Measurements from ENCODE around the gene GIT1.

The GIT1 gene

DNA sequence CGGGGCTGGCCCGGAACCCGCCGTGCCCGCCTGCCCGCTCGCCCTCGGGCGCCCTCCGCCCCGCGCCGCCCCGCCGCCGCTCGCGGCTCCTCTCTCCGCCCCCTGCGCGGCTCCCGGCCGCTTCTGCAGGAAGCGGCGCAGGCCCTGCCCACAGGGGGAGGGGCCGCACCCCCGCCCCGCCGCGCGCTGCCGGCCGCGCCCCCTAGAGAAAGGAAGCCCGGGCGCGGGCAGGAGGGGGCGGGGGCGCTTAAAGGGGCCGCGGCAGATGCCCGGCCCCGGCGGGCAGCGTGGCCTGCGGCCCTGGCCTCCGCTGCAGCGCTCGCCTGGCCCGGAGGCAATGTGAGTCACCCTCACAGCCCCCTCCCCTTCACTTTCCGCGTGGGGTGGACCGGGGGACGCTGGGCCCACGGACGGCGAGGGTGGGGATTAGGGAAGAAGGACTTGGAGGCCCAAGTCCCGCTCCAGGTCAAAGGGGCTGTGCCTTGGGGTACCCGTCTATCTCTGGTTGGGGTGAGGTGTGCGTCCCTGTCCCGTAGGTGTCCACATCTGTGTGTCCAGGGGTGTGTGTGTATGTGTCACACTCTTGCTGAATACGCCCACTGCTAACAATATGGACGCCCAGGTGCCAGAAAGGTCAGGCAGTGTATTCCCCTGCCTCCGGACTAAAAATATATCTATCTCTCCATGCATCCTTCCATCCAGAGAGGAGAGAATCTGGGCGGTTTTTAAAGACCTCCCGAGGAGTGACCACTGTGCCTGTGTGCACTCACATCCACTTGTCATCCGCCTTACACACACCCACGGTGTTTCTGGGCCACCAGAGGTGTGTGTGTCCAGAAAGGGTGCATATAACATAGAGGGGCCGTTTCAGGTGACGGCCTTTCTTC, at the start of gene GIT1:
TSS of gene GIT1 (minus strand) at position 125 of the 887 bp plus-strand sequence. CDS start 270 bp downstream, outside the sequence.
- H3K27ac ChIP-seq (ENCODE audit: low read depth, low read length) = no peak within 1 kb of the TSS
- H3K27me3 ChIP-seq (ENCODE audit: control insufficient read depth, insufficient read depth, low read length) = peaks cover 13% of the 10 kb centered on the region; the same call in 1 of the 2 replicates
- peaks cover 48% of the 10 kb centered on the region for H3K4me1 ChIP-seq (ENCODE audit: control insufficient read depth, insufficient read depth, low read length)
- peak within 1 kb of the TSS; percentile 59 for H3K9ac ChIP-seq (ENCODE audit: low read length)
- no peaks in the 10 kb centered on the region for H3K9me3 ChIP-seq (ENCODE audit: control insufficient read depth, insufficient read depth, low read depth, low read length)
- H3K4me3 ChIP-seq (ENCODE audit: low read depth, low read length) = peak within 1 kb of the TSS; percentile 94
- H3K36me3 ChIP-seq (ENCODE audit: control insufficient read depth, insufficient read depth, low read length) = no peaks in the 10 kb centered on the region

- Histone ChIP-seq H3K4me3 (ENCODE audit: low read depth, low read length) (no peak overlapping the region), H3K27me3 (ENCODE audit: control insufficient read depth, insufficient read depth, low read length) (no peaks in the 10 kb centered on the region), H3K27ac (ENCODE audit: low read depth, low read length) (no peak overlapping the region), H3K4me1 (ENCODE audit: control insufficient read depth, insufficient read depth, low read length) (peaks cover under 1% of the 10 kb centered on the region; the same call in 1 of the 2 replicates), H3K9ac (ENCODE audit: low read length) (no peak overlapping the region), H3K36me3 (ENCODE audit: control insufficient read depth, insufficient read depth, low read length) (peaks cover 23% of the 10 kb centered on the region), H3K9me3 (ENCODE audit: control insufficient read depth, insufficient read depth, low read depth, low read length) (no peaks in the 10 kb centered on the region)
Observed at GRCh38 chr17:29633886-29634285, 44.4 kb upstream of the GIT1 start.

DNA sequence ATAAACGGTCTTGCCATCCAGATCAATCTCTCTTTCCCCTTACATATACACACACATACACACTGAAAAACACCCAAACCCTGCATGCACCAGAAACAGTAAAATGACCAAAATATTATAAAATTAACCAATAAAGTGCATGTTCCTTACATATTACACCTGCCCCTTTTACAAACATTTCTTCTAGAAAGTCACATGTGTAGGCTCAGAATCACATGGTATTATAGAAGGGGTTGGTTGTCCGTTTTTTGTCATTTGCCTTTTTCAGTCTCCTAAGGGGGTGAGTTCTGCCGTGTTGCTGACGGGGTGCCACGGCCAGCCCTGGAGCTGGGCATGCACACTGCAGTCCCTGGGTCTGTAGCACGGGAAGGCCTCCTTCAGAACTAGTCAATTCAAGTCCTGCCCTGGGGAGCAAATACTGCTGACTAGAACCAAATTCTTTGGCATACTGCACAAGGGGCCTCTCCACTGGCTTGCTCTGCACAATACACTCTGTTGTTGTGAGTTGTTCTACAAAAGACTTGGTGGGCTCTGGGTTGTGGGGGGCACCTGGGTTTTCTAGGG, 41.3 kb upstream of the GIT1 start:
- H3K4me3 ChIP-seq (ENCODE audit: low read depth, low read length) = no peak overlapping the region
- no peaks in the 10 kb centered on the region for H3K4me1 ChIP-seq (ENCODE audit: control insufficient read depth, insufficient read depth, low read length)
- no peak overlapping the region for H3K9ac ChIP-seq (ENCODE audit: low read length)
- H3K27ac ChIP-seq (ENCODE audit: low read depth, low read length) = no peak overlapping the region
- H3K27me3 ChIP-seq (ENCODE audit: control insufficient read depth, insufficient read depth, low read length) = no peaks in the 10 kb centered on the region
- H3K36me3 ChIP-seq (ENCODE audit: control insufficient read depth, insufficient read depth, low read length) = peaks cover 19% of the 10 kb centered on the region
- H3K9me3 ChIP-seq (ENCODE audit: control insufficient read depth, insufficient read depth, low read depth, low read length) = no peaks in the 10 kb centered on the region

DNA sequence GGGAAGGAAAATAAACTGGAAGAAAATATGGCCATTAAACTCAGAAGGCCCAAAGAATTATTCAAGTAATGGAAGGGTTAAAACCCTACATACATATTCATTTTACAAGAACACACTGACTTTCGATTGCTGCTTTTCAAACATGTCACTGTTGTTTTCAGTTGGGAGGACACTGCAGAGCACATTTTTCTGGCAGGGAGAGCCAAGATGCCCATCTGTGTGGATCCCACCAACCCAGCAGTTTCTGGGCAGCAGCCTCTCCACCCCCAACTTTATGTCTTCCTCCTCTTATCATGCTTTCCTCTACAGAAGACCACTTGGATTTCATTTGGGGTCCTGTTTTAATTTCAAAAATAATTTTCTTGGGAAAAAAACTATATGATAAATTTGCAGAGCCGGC, 40.4 kb upstream of the GIT1 start:
- Histone ChIP-seq H3K27ac (ENCODE audit: low read depth, low read length) (no peak overlapping the region), H3K4me3 (ENCODE audit: low read depth, low read length) (no peak overlapping the region), H3K9me3 (ENCODE audit: control insufficient read depth, insufficient read depth, low read depth, low read length) (no peaks in the 10 kb centered on the region), H3K27me3 (ENCODE audit: control insufficient read depth, insufficient read depth, low read length) (no peaks in the 10 kb centered on the region), H3K36me3 (ENCODE audit: control insufficient read depth, insufficient read depth, low read length) (peaks cover 19% of the 10 kb centered on the region), H3K9ac (ENCODE audit: low read length) (no peak overlapping the region), H3K4me1 (ENCODE audit: control insufficient read depth, insufficient read depth, low read length) (peaks cover 5% of the 10 kb centered on the region; the same call in 1 of the 2 replicates)

DNA sequence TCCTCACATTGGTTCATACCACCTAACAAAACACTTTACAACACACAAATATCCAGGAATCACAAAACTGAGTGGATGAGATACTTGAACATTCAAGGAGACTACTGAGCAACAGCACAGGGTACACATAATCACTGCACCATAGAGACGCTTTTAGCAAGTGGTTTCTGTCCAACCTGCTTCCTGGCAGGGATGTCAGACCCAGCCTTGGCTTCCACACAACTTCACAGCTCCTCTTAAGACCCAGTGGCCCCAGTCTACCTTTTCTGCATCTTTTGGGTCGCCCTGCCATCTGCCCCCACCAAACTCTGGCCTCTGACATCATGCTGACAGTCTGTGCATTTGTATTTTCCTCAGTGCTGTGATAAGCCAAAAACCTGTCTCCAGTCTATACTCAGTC, 39.2 kb upstream of the GIT1 start:
- H3K27ac ChIP-seq (ENCODE audit: low read depth, low read length) = no peak overlapping the region
- no peaks in the 10 kb centered on the region for H3K9me3 ChIP-seq (ENCODE audit: control insufficient read depth, insufficient read depth, low read depth, low read length)
- H3K27me3 ChIP-seq (ENCODE audit: control insufficient read depth, insufficient read depth, low read length) = peaks cover 2% of the 10 kb centered on the region
- no peak overlapping the region for H3K9ac ChIP-seq (ENCODE audit: low read length)
- peaks cover 10% of the 10 kb centered on the region for H3K4me1 ChIP-seq (ENCODE audit: control insufficient read depth, insufficient read depth, low read length)
- peaks cover 19% of the 10 kb centered on the region for H3K36me3 ChIP-seq (ENCODE audit: control insufficient read depth, insufficient read depth, low read length)
- H3K4me3 ChIP-seq (ENCODE audit: low read depth, low read length) = no peak overlapping the region

DNA sequence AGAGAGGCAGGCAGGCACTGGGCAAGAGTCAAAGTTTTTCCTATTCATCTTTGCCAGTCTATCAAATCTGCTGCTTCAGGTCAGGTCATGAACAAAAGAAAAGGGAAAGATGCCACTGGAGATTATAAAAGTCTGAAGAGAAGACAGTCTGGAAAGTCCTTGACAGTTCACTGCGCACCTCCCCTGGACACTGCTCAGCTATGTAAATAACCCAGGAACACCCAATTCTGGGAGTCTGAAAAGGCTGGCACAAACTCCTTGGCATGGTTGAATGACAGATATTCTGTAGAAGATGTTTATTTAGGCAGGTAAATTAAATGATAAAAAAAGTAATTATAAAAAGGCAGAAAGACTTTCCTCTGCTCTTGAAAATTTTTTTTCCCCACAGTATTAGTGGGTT, 38.5 kb upstream of the GIT1 start:
- Histone ChIP-seq H3K9me3 (ENCODE audit: control insufficient read depth, insufficient read depth, low read depth, low read length) (no peaks in the 10 kb centered on the region), H3K27ac (ENCODE audit: low read depth, low read length) (no peak overlapping the region), H3K4me3 (ENCODE audit: low read depth, low read length) (no peak overlapping the region), H3K36me3 (ENCODE audit: control insufficient read depth, insufficient read depth, low read length) (peaks cover 19% of the 10 kb centered on the region), H3K9ac (ENCODE audit: low read length) (no peak overlapping the region), H3K4me1 (ENCODE audit: control insufficient read depth, insufficient read depth, low read length) (peaks cover 16% of the 10 kb centered on the region), H3K27me3 (ENCODE audit: control insufficient read depth, insufficient read depth, low read length) (peaks cover 9% of the 10 kb centered on the region)

GRCh38 chr17:29625037-29625750, 35.7 kb upstream of the GIT1 start:
- H3K9ac ChIP-seq (ENCODE audit: low read length) = no peak overlapping the region
- H3K9me3 ChIP-seq (ENCODE audit: control insufficient read depth, insufficient read depth, low read depth, low read length) = no peaks in the 10 kb centered on the region
- peaks cover 32% of the 10 kb centered on the region for H3K4me1 ChIP-seq (ENCODE audit: control insufficient read depth, insufficient read depth, low read length)
- no peak overlapping the region for H3K27ac ChIP-seq (ENCODE audit: low read depth, low read length)
- H3K27me3 ChIP-seq (ENCODE audit: control insufficient read depth, insufficient read depth, low read length) = peaks cover 32% of the 10 kb centered on the region
- H3K4me3 ChIP-seq (ENCODE audit: low read depth, low read length) = no peak overlapping the region
- H3K36me3 ChIP-seq (ENCODE audit: control insufficient read depth, insufficient read depth, low read length) = no peaks in the 10 kb centered on the region

DNA sequence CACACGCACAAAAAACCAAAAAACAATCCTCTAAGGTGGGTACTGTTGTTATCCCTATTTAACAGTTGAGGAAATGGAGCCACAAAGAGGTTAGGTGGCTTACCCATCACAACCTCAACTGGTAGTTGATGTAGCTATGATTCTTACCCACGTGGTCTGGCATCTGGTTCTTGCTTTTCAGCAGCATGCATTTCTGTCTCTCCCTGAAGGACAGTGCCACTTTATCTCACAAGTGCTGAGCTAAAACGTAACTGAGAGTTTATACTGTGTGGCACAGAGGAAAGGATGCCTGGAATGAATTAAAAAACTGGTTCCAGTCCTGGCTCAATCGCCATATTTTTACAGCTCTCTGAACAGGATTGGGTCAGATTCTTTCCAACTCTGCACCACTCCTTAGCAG, 35.1 kb upstream of the GIT1 start:
- Histone ChIP-seq H3K4me1 (ENCODE audit: control insufficient read depth, insufficient read depth, low read length) (peaks cover 38% of the 10 kb centered on the region), H3K27ac (ENCODE audit: low read depth, low read length) (no peak overlapping the region), H3K4me3 (ENCODE audit: low read depth, low read length) (no peak overlapping the region), H3K9ac (ENCODE audit: low read length) (no peak overlapping the region), H3K36me3 (ENCODE audit: control insufficient read depth, insufficient read depth, low read length) (no peaks in the 10 kb centered on the region), H3K9me3 (ENCODE audit: control insufficient read depth, insufficient read depth, low read depth, low read length) (no peaks in the 10 kb centered on the region), H3K27me3 (ENCODE audit: control insufficient read depth, insufficient read depth, low read length) (peaks cover 33% of the 10 kb centered on the region)

GRCh38 chr17:29623283-29623647, 33.8 kb upstream of the GIT1 start:
- H3K36me3 ChIP-seq (ENCODE audit: control insufficient read depth, insufficient read depth, low read length) = no peaks in the 10 kb centered on the region
- no peaks in the 10 kb centered on the region for H3K9me3 ChIP-seq (ENCODE audit: control insufficient read depth, insufficient read depth, low read depth, low read length)
- H3K4me1 ChIP-seq (ENCODE audit: control insufficient read depth, insufficient read depth, low read length) = peaks cover 52% of the 10 kb centered on the region
- H3K9ac ChIP-seq (ENCODE audit: low read length) = peak overlapping the region; percentile 69
- H3K27me3 ChIP-seq (ENCODE audit: control insufficient read depth, insufficient read depth, low read length) = peaks cover 46% of the 10 kb centered on the region
- peak overlapping the region; percentile 39; the same call in 1 of the 2 replicates for H3K27ac ChIP-seq (ENCODE audit: low read depth, low read length)
- H3K4me3 ChIP-seq (ENCODE audit: low read depth, low read length) = peak overlapping the region; percentile 73

DNA sequence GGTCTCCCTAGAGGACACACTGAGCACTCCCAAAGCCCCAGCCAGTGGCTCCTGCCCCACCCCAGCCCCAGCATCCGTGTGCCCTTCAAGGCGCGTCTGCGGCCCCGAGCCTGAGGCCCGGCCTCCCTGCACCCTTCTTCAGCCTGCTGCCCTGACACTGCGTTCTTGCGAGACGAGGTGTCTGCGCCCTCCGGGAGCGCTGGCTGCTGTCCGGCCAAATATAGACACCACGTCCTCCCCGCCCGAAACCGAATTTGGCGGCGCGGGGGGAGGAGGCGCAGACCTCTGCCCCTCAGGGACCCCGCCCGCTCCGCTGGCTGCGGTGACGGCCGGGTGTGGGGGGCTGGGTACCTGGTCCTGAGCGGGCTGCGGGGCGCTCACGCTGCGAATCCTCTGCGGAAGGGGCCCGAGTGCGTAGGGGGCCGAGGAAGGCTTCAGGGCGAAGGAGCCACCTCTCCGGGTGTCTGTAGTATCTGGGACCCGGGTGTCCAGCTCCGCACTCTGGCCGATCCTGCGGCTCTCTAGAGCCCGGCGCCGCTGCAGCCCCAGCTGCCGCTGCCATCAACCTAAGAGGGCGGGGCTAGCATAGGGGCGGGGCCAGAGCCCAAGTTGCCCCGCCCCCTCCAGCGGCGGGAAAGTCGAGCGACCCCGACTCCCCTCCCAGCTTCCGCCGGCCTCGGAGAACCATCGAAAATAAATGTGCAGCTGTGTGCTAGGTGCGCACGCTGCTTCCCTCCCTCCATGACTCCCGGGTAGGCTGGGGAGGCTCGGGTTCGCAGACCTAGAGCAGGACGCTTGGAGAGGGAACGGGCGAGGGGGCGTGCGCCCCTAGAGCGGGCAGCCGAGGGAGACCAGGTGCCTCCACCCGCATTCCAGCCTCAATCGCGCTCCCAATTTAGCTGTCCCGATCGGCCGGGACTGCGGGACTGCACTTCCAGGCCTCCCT, 33.2 kb upstream of the GIT1 start, which contains the start of gene CORO6:
TSS of gene CORO6 (minus strand) at position 576 of the 946 bp plus-strand sequence. CDS start 1,491 bp downstream, outside the sequence.
- no peaks in the 10 kb centered on the region for H3K9me3 ChIP-seq (ENCODE audit: control insufficient read depth, insufficient read depth, low read depth, low read length)
- H3K4me1 ChIP-seq (ENCODE audit: control insufficient read depth, insufficient read depth, low read length) = peaks cover 55% of the 10 kb centered on the region
- peak within 1 kb of the TSS; percentile 73 for H3K4me3 ChIP-seq (ENCODE audit: low read depth, low read length)
- H3K27me3 ChIP-seq (ENCODE audit: control insufficient read depth, insufficient read depth, low read length) = peaks cover 52% of the 10 kb centered on the region
- H3K27ac ChIP-seq (ENCODE audit: low read depth, low read length) = peak within 1 kb of the TSS; percentile 39; the same call in 1 of the 2 replicates
- peak within 1 kb of the TSS; percentile 69 for H3K9ac ChIP-seq (ENCODE audit: low read length)
- H3K36me3 ChIP-seq (ENCODE audit: control insufficient read depth, insufficient read depth, low read length) = no peaks in the 10 kb centered on the region

Measured in HUES6 (cell line).